HepG2 (cell line): ENCODE measurements around the gene MRPL2. TPM values are rescaled to one million over a fixed set of nuclear protein-coding genes. Genes with fewer than 3 reads are reported as not detected.

Experiments used
- ARNTL ChIP-seq: sonication (generic); formaldehyde crosslinking; IDR thresholded peaks from 2 replicates; pipeline ENCODE4 v1.4.0; 2020; ENCODE audit warnings: mild to moderate bottlenecking, missing genetic modification reagents
- ASH2L ChIP-seq: fragments of 300-600, 200-600 bp; sonication (generic); IDR thresholded peaks from 2 replicates; pipeline ENCODE4 v1.7.0; 2017; ENCODE audit warnings: low read depth, mild to moderate bottlenecking, moderate library complexity, mixed read lengths, low read length; ENCODE audit not compliant: insufficient read length
- BORCS8-MEF2B ChIP-seq: sonication (generic); formaldehyde crosslinking; IDR thresholded peaks from 2 replicates; pipeline ENCODE4 v1.8.0; 2022; ENCODE audit warnings: mild to moderate bottlenecking, missing genetic modification reagents
- EEA1 ChIP-seq: sonication (generic); formaldehyde crosslinking; IDR thresholded peaks from 2 replicates; pipeline ENCODE4 v1.5.1; 2020; ENCODE audit warnings: mild to moderate bottlenecking, missing genetic modification reagents, borderline replicate concordance
- EED ChIP-seq: sonication (generic); formaldehyde crosslinking; IDR thresholded peaks from 2 replicates; pipeline ENCODE4 v1.5.0; 2020; ENCODE audit warnings: mild to moderate bottlenecking, missing genetic modification reagents
- FOXC1 ChIP-seq: sonication (generic); formaldehyde crosslinking; IDR thresholded peaks from 2 replicates; pipeline ENCODE4 v1.8.0; 2022; ENCODE audit warnings: mild to moderate bottlenecking, missing genetic modification reagents, borderline replicate concordance
- GZF1 ChIP-seq: sonication (generic); formaldehyde crosslinking; IDR thresholded peaks from 2 replicates; pipeline ENCODE4 v1.5.1; 2020; ENCODE audit warnings: mild to moderate bottlenecking, missing genetic modification reagents
- NFIB ChIP-seq: sonication (generic); formaldehyde crosslinking; IDR thresholded peaks from 2 replicates; pipeline ENCODE4 v1.9.0; 2021; ENCODE audit warnings: missing genetic modification reagents, mild to moderate bottlenecking, borderline replicate concordance
- NR3C1 ChIP-seq: sonication (generic); formaldehyde crosslinking; IDR thresholded peaks from 2 replicates; pipeline ENCODE4 v1.4.0; 2020; ENCODE audit warnings: missing genetic modification reagents
- PCBP2 ChIP-seq: fragments of 200-400 bp; formaldehyde crosslinking; optimal IDR thresholded peaks from 2 replicates; pipeline ENCODE3; 2018; ENCODE audit warnings: low read length, low read depth; ENCODE audit not compliant: poor library complexity, severe bottlenecking
- SALL1 ChIP-seq: sonication (generic); formaldehyde crosslinking; IDR thresholded peaks from 2 replicates; pipeline ENCODE4 v1.8.0; 2022; ENCODE audit warnings: mild to moderate bottlenecking, missing genetic modification reagents
- ZNF350 ChIP-seq: sonication (generic); formaldehyde crosslinking; IDR thresholded peaks from 2 replicates; pipeline ENCODE4 v1.4.0; 2020; ENCODE audit warnings: mild to moderate bottlenecking, low read depth, missing genetic modification reagents, borderline replicate concordance
- ZNF354B ChIP-seq: sonication (generic); formaldehyde crosslinking; IDR thresholded peaks from 2 replicates; pipeline ENCODE4 v1.8.0; 2022; ENCODE audit warnings: mild to moderate bottlenecking, missing genetic modification reagents
- ZNF550 ChIP-seq: sonication (generic); formaldehyde crosslinking; IDR thresholded peaks from 2 replicates; pipeline ENCODE4 v1.4.0; 2020; ENCODE audit warnings: mild to moderate bottlenecking, missing genetic modification reagents, borderline replicate concordance
- ZNF557 ChIP-seq: sonication (generic); formaldehyde crosslinking; IDR thresholded peaks from 2 replicates; pipeline ENCODE4 v1.4.0; 2020; ENCODE audit warnings: missing genetic modification reagents
- ZNF572 ChIP-seq: sonication (generic); formaldehyde crosslinking; IDR thresholded peaks from 2 replicates; pipeline ENCODE4 v1.5.1; 2020; ENCODE audit warnings: mild to moderate bottlenecking, missing genetic modification reagents
- ZNF605 ChIP-seq: sonication (generic); formaldehyde crosslinking; IDR thresholded peaks from 2 replicates; pipeline ENCODE4 v1.8.0; 2022; ENCODE audit warnings: mild to moderate bottlenecking, missing genetic modification reagents
- ZNF672 ChIP-seq: sonication (generic); formaldehyde crosslinking; IDR thresholded peaks from 2 replicates; pipeline ENCODE4 v1.8.1; 2022; ENCODE audit warnings: missing genetic modification reagents
- ZNF678 ChIP-seq: sonication (generic); formaldehyde crosslinking; IDR thresholded peaks from 2 replicates; pipeline ENCODE4 v1.4.0; 2020; ENCODE audit warnings: mild to moderate bottlenecking, missing genetic modification reagents
- ZSCAN29 ChIP-seq: sonication (generic); formaldehyde crosslinking; conservative IDR thresholded peaks from 2 replicates; pipeline ENCODE4 v1.4.0; 2020; ENCODE audit warnings: mild to moderate bottlenecking, missing genetic modification reagents
- polyA plus RNA-seq, 8 experiments: library from polyadenylated mRNA; depleted of rRNA in 3 of 8; stranded (reverse) in 7 of 8; unstranded in 1 of 8; fragments of >200 nt; fragmentation: Illumina TruSeq in 4 of 8; extraction: Trizol in 4 of 8; gene quantifications; 2 replicates each; pipeline versions ENCODE4 v1.2.1 to v1.2.3, GENCODE V29; 2011 to 2016; ENCODE audit warnings: low read depth in 4 of 8, missing spikeins in 1 of 8, mixed read lengths in 1 of 8; ENCODE audit not compliant: insufficient read depth in 1 of 8
- total RNA-seq, 5 experiments: library from RNA; depleted of rRNA; stranded (reverse); fragments of >200 nt; fragmentation: Illumina TruSeq; extraction: Trizol; gene quantifications; 2 replicates each; pipeline ENCODE4 v1.2.3, GENCODE V29; 2016; ENCODE audit warnings: low read depth in 1 of 5
- TF ChIP-seq, protein P1 (sequence below): sonication (generic); formaldehyde crosslinking; IDR thresholded peaks from 2 replicates; pipeline ENCODE4 v1.8.1; 2023; ENCODE audit warnings: missing genetic modification reagents, mild to moderate bottlenecking, borderline replicate concordance
- TF ChIP-seq, protein P2 (sequence below), 2 experiments: sonication (generic) in 1 of 2; formaldehyde crosslinking in 1 of 2; IDR thresholded peaks; 2 replicates each; pipeline versions ENCODE4 v1.5.1 to v1.6.1; 2011 to 2020; ENCODE audit warnings: borderline replicate concordance in 1 of 2, low read depth in 1 of 2, low read length in 1 of 2, mild to moderate bottlenecking in 1 of 2, missing genetic modification reagents in 1 of 2, moderate library complexity in 1 of 2
- TF ChIP-seq, protein P3 (sequence below): IDR thresholded peaks from 2 replicates; pipeline ENCODE4 v1.6.1; 2016; ENCODE audit warnings: mild to moderate bottlenecking, missing biosample characterization, missing genetic modification reagents
- TF ChIP-seq, protein P4 (sequence below): fragments of 450-650 bp; IDR thresholded peaks from 2 replicates; pipeline ENCODE4 v1.6.1; 2016
- TF ChIP-seq, protein P5 (sequence below): sonication (generic); formaldehyde crosslinking; IDR thresholded peaks from 2 replicates; pipeline ENCODE4 v1.9.0; 2022; ENCODE audit warnings: missing genetic modification reagents, mild to moderate bottlenecking, borderline replicate concordance

MRPL2 gene
- total and polyA plus RNA-seq, 2 of the 13 experiments (the other 11 are each of a cell fraction or from before 2014, with no cell fraction given), result 56.8 to 65.6 TPM

DNA sequence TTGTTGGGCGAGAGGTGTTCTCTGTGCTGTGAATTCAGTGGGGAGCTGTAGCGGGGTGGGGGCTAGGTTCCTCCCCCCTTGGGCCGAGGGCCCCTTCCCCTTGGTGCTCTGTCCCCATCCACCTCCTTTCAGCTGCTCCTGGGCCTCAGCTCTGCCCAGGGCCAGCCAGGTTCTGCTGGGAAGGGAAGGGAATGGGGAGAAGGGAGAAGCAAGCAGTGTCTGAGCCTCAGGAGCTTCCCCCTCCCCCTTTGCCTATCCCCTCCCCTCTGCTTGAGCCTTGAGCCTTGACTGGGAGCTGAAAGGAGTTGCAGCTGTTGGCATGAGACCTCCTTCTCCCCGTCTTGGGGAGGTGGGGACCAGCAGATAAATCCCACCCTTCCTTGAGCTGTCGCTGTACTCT lies 38.4 kb downstream of the MRPL2 start (continued):
- TF ChIP-seq NR3C1 (CRISPR knock-in tag), result no peak
- peak; percentile 75; the same call in 1 of the 2 replicates for TF ChIP-seq NFIB (CRISPR knock-in tag)
- TF ChIP-seq, protein P1, sequence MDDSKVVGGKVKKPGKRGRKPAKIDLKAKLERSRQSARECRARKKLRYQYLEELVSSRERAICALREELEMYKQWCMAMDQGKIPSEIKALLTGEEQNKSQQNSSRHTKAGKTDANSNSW (CRISPR knock-in tag), result no peak
- TF ChIP-seq GZF1 (CRISPR knock-in tag), result no peak
- no peak for TF ChIP-seq ASH2L
- no peak for TF ChIP-seq ZNF557 (CRISPR knock-in tag)
- TF ChIP-seq, protein P2, sequence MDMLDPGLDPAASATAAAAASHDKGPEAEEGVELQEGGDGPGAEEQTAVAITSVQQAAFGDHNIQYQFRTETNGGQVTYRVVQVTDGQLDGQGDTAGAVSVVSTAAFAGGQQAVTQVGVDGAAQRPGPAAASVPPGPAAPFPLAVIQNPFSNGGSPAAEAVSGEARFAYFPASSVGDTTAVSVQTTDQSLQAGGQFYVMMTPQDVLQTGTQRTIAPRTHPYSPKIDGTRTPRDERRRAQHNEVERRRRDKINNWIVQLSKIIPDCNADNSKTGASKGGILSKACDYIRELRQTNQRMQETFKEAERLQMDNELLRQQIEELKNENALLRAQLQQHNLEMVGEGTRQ (IDR thresholded peaks at IDR 0.05; ENCODE audit: low read depth, low read length), result no peak
- TF ChIP-seq, protein P2 (CRISPR knock-in tag; IDR thresholded peaks at IDR 0.05; ENCODE audit: borderline replicate concordance), result no peak
- TF ChIP-seq ARNTL, result peak; percentile 38
- TF ChIP-seq ZNF572 (CRISPR knock-in tag), result no peak
- no peak for TF ChIP-seq ZNF672
- 0 out of 2 replicates have a peak, but pooled peaks have one; percentile 3 for TF ChIP-seq FOXC1 (CRISPR knock-in tag)
- TF ChIP-seq ZNF605 (CRISPR knock-in tag), result 0 out of 2 replicates have a peak, but pooled peaks have one; percentile 20
- peak; percentile 3; the same call in 1 of the 2 replicates for TF ChIP-seq BORCS8-MEF2B (CRISPR knock-in tag)
- peak; percentile 30; the same call in 1 of the 2 replicates for TF ChIP-seq ZNF354B (CRISPR knock-in tag)
- TF ChIP-seq, protein P3, sequence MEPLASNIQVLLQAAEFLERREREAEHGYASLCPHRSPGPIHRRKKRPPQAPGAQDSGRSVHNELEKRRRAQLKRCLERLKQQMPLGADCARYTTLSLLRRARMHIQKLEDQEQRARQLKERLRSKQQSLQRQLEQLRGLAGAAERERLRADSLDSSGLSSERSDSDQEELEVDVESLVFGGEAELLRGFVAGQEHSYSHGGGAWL (CRISPR knock-in tag), result no peak
- TF ChIP-seq ZNF350 (CRISPR knock-in tag), result no peak
- TF ChIP-seq, protein P4, sequence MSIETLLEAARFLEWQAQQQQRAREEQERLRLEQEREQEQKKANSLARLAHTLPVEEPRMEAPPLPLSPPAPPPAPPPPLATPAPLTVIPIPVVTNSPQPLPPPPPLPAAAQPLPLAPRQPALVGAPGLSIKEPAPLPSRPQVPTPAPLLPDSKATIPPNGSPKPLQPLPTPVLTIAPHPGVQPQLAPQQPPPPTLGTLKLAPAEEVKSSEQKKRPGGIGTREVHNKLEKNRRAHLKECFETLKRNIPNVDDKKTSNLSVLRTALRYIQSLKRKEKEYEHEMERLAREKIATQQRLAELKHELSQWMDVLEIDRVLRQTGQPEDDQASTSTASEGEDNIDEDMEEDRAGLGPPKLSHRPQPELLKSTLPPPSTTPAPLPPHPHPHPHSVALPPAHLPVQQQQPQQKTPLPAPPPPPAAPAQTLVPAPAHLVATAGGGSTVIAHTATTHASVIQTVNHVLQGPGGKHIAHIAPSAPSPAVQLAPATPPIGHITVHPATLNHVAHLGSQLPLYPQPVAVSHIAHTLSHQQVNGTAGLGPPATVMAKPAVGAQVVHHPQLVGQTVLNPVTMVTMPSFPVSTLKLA, result no peak
- TF ChIP-seq ZNF550 (CRISPR knock-in tag), result no peak
- TF ChIP-seq, protein P5, sequence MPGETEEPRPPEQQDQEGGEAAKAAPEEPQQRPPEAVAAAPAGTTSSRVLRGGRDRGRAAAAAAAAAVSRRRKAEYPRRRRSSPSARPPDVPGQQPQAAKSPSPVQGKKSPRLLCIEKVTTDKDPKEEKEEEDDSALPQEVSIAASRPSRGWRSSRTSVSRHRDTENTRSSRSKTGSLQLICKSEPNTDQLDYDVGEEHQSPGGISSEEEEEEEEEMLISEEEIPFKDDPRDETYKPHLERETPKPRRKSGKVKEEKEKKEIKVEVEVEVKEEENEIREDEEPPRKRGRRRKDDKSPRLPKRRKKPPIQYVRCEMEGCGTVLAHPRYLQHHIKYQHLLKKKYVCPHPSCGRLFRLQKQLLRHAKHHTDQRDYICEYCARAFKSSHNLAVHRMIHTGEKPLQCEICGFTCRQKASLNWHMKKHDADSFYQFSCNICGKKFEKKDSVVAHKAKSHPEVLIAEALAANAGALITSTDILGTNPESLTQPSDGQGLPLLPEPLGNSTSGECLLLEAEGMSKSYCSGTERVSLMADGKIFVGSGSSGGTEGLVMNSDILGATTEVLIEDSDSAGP, result 0 out of 2 replicates have a peak, but pooled peaks have one; percentile 2
- peak; percentile 59 for TF ChIP-seq PCBP2
- TF ChIP-seq ZNF678 (CRISPR knock-in tag), result no peak
- no peak for TF ChIP-seq EEA1 (CRISPR knock-in tag)
- TF ChIP-seq SALL1 (CRISPR knock-in tag), result no peak
- no peak for TF ChIP-seq ZSCAN29 (CRISPR knock-in tag)
- no peak for TF ChIP-seq EED (CRISPR knock-in tag)
